Measurements from ENCODE around the gene KIAA1671. TPM values are rescaled to one million over a fixed set of nuclear protein-coding genes. Genes with fewer than 3 reads are reported as not detected.

KIAA1671 gene
- total and polyA plus RNA-seq, 9 of the 15 experiments (the other 6 are each of a cell fraction or from before 2014, with no cell fraction given): under 0.01 to 0.11 (median 0.02) TPM; not detected in 5

DNA sequence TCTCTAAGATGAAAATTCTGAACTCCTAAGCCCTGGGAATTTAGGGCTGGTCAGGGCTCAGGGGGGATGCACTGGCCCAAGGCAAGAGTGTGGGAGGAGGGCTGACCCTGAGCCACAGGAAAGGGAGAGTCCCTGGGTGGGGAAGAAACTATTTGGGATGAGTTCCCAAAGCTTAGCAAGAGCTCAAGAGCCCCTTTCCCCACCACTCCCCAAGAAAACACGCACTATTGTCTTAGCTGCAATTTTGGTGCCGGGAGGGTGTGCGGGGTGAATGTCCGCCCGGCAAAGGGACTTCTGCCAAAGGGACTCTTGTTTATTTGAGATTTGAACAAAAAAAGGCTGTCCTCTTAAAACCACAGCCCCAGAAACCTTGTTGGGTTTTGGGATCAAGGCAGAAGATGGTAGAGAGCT is 37.0 kb downstream of the KIAA1671 start:
- no peak overlapping the region for H3K9ac ChIP-seq (ENCODE audit: insufficient read depth in 1 of 2, low read depth in 2 of 2, low read length in 2 of 2)
- BruUV-seq (replicated peaks): no TSS peak
- no peak for FAIRE-seq
- no peak for DNase-seq (ENCODE audit: extremely low read depth in 1 of 4, low spot score in 3 of 4)
- no peak overlapping the region for H3K27ac ChIP-seq (ENCODE audit: extremely low read depth, low read depth, low read length)
- no peaks in the 10 kb centered on the region for H3K79me2 ChIP-seq (ENCODE audit: control insufficient read depth, insufficient read depth, low read length)
- no peaks in the 10 kb centered on the region for H3K9me1 ChIP-seq (ENCODE audit: control insufficient read depth, insufficient read depth, low read length)
- no peak overlapping the region for H3K4me3 ChIP-seq
- H3K4me1 ChIP-seq (replicated peaks in 1 of 2; ENCODE audit: control insufficient read depth in 2 of 2, insufficient read depth in 2 of 2, low read length in 2 of 2): no peaks in the 10 kb centered on the region; a peak in 1 of 5 replicates
- no peaks in the 10 kb centered on the region for H3K36me3 ChIP-seq (ENCODE audit: control insufficient read depth, insufficient read depth, low read length)
- ATAC-seq: no peak
- no peaks in the 10 kb centered on the region for H3K9me3 ChIP-seq (replicated peaks; ENCODE audit: control insufficient read depth, insufficient read depth, low read depth, low read length)
- no peak overlapping the region for H2AFZ ChIP-seq (ENCODE audit: low read depth, low read length)
- H3K4me2 ChIP-seq (ENCODE audit: insufficient read depth, low read length): no peak overlapping the region
- POLR2A ChIA-PET: no interaction called here
- 0% methylated on average over 5 of the region's 5 CpGs for WGBS (ENCODE audit: insufficient coverage, low coverage, missing lambda C conversion rate)
- no peaks in the 10 kb centered on the region for H4K20me1 ChIP-seq (replicated peaks; ENCODE audit: control insufficient read depth, insufficient read depth, low read length)
- CTCF ChIA-PET (ENCODE audit: low intra/inter-chr PET ratio): no interaction called here
- peaks cover 0 to 15% of the 10 kb centered on the region in 2 experiments; a peak in 2 of 5 replicates for H3K27me3 ChIP-seq (ENCODE audit: control insufficient read depth in 2 of 2, insufficient read depth in 2 of 2, low read length in 2 of 2)
- intact Hi-C loops (cut with micrococcal nuclease): no loop called here
- in situ Hi-C loops (cut with MboI): no loop called here
- no peak for TF ChIP-seq POLR2A (conservative IDR thresholded peaks at IDR 0.05)
- TF ChIP-seq, protein P1, sequence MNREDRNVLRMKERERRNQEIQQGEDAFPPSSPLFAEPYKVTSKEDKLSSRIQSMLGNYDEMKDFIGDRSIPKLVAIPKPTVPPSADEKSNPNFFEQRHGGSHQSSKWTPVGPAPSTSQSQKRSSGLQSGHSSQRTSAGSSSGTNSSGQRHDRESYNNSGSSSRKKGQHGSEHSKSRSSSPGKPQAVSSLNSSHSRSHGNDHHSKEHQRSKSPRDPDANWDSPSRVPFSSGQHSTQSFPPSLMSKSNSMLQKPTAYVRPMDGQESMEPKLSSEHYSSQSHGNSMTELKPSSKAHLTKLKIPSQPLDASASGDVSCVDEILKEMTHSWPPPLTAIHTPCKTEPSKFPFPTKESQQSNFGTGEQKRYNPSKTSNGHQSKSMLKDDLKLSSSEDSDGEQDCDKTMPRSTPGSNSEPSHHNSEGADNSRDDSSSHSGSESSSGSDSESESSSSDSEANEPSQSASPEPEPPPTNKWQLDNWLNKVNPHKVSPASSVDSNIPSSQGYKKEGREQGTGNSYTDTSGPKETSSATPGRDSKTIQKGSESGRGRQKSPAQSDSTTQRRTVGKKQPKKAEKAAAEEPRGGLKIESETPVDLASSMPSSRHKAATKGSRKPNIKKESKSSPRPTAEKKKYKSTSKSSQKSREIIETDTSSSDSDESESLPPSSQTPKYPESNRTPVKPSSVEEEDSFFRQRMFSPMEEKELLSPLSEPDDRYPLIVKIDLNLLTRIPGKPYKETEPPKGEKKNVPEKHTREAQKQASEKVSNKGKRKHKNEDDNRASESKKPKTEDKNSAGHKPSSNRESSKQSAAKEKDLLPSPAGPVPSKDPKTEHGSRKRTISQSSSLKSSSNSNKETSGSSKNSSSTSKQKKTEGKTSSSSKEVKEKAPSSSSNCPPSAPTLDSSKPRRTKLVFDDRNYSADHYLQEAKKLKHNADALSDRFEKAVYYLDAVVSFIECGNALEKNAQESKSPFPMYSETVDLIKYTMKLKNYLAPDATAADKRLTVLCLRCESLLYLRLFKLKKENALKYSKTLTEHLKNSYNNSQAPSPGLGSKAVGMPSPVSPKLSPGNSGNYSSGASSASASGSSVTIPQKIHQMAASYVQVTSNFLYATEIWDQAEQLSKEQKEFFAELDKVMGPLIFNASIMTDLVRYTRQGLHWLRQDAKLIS (CRISPR knock-in tag; IDR thresholded peaks at IDR 0.05): no peak
- TF ChIP-seq ZNF75A (CRISPR knock-in tag; IDR thresholded peaks at IDR 0.05): no peak
- TF ChIP-seq MCM7 (IDR thresholded peaks at IDR 0.05): no peak
- no peak for TF ChIP-seq CC2D1A (IDR thresholded peaks at IDR 0.05)
- TF ChIP-seq BCL6 (CRISPR knock-in tag; IDR thresholded peaks at IDR 0.05): no peak
- TF ChIP-seq, protein P2, sequence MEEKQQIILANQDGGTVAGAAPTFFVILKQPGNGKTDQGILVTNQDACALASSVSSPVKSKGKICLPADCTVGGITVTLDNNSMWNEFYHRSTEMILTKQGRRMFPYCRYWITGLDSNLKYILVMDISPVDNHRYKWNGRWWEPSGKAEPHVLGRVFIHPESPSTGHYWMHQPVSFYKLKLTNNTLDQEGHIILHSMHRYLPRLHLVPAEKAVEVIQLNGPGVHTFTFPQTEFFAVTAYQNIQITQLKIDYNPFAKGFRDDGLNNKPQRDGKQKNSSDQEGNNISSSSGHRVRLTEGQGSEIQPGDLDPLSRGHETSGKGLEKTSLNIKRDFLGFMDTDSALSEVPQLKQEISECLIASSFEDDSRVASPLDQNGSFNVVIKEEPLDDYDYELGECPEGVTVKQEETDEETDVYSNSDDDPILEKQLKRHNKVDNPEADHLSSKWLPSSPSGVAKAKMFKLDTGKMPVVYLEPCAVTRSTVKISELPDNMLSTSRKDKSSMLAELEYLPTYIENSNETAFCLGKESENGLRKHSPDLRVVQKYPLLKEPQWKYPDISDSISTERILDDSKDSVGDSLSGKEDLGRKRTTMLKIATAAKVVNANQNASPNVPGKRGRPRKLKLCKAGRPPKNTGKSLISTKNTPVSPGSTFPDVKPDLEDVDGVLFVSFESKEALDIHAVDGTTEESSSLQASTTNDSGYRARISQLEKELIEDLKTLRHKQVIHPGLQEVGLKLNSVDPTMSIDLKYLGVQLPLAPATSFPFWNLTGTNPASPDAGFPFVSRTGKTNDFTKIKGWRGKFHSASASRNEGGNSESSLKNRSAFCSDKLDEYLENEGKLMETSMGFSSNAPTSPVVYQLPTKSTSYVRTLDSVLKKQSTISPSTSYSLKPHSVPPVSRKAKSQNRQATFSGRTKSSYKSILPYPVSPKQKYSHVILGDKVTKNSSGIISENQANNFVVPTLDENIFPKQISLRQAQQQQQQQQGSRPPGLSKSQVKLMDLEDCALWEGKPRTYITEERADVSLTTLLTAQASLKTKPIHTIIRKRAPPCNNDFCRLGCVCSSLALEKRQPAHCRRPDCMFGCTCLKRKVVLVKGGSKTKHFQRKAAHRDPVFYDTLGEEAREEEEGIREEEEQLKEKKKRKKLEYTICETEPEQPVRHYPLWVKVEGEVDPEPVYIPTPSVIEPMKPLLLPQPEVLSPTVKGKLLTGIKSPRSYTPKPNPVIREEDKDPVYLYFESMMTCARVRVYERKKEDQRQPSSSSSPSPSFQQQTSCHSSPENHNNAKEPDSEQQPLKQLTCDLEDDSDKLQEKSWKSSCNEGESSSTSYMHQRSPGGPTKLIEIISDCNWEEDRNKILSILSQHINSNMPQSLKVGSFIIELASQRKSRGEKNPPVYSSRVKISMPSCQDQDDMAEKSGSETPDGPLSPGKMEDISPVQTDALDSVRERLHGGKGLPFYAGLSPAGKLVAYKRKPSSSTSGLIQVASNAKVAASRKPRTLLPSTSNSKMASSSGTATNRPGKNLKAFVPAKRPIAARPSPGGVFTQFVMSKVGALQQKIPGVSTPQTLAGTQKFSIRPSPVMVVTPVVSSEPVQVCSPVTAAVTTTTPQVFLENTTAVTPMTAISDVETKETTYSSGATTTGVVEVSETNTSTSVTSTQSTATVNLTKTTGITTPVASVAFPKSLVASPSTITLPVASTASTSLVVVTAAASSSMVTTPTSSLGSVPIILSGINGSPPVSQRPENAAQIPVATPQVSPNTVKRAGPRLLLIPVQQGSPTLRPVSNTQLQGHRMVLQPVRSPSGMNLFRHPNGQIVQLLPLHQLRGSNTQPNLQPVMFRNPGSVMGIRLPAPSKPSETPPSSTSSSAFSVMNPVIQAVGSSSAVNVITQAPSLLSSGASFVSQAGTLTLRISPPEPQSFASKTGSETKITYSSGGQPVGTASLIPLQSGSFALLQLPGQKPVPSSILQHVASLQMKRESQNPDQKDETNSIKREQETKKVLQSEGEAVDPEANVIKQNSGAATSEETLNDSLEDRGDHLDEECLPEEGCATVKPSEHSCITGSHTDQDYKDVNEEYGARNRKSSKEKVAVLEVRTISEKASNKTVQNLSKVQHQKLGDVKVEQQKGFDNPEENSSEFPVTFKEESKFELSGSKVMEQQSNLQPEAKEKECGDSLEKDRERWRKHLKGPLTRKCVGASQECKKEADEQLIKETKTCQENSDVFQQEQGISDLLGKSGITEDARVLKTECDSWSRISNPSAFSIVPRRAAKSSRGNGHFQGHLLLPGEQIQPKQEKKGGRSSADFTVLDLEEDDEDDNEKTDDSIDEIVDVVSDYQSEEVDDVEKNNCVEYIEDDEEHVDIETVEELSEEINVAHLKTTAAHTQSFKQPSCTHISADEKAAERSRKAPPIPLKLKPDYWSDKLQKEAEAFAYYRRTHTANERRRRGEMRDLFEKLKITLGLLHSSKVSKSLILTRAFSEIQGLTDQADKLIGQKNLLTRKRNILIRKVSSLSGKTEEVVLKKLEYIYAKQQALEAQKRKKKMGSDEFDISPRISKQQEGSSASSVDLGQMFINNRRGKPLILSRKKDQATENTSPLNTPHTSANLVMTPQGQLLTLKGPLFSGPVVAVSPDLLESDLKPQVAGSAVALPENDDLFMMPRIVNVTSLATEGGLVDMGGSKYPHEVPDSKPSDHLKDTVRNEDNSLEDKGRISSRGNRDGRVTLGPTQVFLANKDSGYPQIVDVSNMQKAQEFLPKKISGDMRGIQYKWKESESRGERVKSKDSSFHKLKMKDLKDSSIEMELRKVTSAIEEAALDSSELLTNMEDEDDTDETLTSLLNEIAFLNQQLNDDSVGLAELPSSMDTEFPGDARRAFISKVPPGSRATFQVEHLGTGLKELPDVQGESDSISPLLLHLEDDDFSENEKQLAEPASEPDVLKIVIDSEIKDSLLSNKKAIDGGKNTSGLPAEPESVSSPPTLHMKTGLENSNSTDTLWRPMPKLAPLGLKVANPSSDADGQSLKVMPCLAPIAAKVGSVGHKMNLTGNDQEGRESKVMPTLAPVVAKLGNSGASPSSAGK (IDR thresholded peaks at IDR 0.05): no peak
- no peak for TF ChIP-seq SLC30A9 (CRISPR knock-in tag; IDR thresholded peaks at IDR 0.05)
- no peak for TF ChIP-seq HOXB6 (CRISPR knock-in tag; IDR thresholded peaks at IDR 0.05; ENCODE audit: borderline replicate concordance)
